ENCODE data around the gene CHRM4.

DNA sequence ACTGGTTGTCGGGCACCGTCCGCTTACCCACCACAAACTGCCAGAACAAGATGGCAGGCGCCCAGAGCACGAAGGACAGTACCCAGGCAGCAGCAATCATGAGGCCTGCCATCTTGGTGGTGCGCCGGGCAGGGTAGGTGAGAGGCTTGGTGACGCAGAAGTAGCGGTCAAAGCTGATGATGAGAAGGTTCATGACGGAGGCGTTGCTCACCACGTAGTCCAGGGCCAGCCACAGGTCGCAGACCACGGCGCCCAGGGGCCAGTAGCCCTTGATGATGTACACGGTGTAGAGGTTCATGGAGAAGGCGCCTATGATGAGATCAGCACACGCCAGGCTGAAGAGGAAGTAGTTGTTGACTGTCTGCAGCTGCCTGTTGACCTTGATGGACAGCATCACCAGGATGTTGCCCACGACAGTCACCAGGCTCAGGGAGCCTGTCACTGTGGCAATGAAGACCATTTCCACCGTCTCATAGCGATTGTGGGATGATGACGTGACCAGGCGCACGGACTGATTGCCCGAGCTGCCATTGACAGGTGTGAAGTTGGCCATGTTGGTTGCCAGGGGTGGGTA, 5.5 kb downstream of the CHRM4 start:
- TF ChIP-seq, protein P1, sequence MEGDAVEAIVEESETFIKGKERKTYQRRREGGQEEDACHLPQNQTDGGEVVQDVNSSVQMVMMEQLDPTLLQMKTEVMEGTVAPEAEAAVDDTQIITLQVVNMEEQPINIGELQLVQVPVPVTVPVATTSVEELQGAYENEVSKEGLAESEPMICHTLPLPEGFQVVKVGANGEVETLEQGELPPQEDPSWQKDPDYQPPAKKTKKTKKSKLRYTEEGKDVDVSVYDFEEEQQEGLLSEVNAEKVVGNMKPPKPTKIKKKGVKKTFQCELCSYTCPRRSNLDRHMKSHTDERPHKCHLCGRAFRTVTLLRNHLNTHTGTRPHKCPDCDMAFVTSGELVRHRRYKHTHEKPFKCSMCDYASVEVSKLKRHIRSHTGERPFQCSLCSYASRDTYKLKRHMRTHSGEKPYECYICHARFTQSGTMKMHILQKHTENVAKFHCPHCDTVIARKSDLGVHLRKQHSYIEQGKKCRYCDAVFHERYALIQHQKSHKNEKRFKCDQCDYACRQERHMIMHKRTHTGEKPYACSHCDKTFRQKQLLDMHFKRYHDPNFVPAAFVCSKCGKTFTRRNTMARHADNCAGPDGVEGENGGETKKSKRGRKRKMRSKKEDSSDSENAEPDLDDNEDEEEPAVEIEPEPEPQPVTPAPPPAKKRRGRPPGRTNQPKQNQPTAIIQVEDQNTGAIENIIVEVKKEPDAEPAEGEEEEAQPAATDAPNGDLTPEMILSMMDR (IDR thresholded peaks at IDR 0.05; ENCODE audit: insufficient read depth, low read length), result no peak
- no peak for TF ChIP-seq POLR2AphosphoS5 (IDR thresholded peaks at IDR 0.05; ENCODE audit: low read depth)
- TF ChIP-seq, protein P2, sequence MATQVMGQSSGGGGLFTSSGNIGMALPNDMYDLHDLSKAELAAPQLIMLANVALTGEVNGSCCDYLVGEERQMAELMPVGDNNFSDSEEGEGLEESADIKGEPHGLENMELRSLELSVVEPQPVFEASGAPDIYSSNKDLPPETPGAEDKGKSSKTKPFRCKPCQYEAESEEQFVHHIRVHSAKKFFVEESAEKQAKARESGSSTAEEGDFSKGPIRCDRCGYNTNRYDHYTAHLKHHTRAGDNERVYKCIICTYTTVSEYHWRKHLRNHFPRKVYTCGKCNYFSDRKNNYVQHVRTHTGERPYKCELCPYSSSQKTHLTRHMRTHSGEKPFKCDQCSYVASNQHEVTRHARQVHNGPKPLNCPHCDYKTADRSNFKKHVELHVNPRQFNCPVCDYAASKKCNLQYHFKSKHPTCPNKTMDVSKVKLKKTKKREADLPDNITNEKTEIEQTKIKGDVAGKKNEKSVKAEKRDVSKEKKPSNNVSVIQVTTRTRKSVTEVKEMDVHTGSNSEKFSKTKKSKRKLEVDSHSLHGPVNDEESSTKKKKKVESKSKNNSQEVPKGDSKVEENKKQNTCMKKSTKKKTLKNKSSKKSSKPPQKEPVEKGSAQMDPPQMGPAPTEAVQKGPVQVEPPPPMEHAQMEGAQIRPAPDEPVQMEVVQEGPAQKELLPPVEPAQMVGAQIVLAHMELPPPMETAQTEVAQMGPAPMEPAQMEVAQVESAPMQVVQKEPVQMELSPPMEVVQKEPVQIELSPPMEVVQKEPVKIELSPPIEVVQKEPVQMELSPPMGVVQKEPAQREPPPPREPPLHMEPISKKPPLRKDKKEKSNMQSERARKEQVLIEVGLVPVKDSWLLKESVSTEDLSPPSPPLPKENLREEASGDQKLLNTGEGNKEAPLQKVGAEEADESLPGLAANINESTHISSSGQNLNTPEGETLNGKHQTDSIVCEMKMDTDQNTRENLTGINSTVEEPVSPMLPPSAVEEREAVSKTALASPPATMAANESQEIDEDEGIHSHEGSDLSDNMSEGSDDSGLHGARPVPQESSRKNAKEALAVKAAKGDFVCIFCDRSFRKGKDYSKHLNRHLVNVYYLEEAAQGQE (IDR thresholded peaks at IDR 0.05; ENCODE audit: insufficient replicate concordance, low read depth), result no peak
